ENCODE results near the gene ABHD17A.

The ABHD17A gene

DNA sequence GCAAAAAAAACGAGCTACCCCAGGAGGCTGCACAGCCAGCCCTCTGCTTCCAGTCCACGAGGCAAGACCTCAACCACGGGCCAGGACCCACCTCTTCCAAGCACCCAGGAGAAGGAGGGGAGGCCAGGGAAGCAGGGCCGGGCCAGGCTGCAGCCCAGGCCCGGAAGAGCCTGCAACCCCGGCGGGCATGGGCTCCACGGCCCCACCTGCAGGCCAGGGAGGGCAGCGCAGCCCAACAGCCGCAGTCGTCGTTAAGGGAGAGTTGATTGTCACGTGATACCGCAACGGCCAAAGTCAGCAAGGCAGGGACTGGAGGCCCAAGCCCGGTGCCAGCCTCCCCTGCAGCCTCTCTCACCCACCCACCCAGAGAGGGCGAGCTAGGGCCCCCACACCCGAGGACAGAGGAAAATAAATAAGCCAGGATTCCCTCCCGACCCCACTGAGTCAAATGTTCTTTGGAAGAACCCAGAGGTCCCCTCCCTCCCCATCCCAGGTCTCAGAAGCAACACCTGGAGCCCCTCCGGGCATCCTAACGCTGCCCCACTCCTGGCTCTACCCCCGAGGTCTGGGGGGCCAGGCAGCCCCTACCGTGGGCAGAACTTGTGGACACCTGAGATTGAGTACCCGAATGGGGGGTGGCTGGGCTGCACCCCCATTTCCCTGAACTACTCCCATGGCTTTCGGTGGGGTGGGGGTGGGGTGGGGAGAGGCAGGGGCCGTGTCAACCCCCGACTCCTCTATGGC, 31.8 kb downstream of the ABHD17A start:
- peak; percentile 66 to 79 for DNase-seq (ENCODE audit: low read depth in 2 of 2)

DNA sequence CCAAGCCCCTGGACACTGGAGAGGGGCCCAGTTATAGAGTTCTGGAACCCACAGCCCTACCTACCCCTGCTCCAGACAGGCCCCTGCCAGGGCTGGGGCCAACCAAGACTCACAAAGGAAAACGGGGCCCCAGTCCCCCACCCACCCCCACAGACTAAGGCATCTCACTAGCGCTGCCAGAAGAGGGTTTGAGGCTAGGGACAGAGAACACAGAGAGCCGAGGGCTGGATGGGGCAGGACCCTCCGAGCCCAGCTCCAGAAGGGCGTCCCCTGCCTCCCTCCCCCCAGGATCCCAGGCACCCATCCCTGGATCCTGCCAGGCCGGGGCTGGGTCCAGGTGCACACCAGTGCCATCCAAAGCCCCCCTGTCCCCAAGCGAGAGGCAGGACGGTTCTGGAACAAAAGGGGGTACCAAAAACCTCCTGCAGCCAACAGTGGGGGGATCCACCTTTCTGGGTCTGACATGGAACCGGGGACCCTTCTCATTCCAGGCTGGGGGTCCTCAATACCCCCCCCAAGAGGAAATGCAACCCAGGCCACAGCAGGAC, 32.6 kb downstream of the ABHD17A start:
- no peak for DNase-seq (ENCODE audit: low read depth in 2 of 2)

DNA sequence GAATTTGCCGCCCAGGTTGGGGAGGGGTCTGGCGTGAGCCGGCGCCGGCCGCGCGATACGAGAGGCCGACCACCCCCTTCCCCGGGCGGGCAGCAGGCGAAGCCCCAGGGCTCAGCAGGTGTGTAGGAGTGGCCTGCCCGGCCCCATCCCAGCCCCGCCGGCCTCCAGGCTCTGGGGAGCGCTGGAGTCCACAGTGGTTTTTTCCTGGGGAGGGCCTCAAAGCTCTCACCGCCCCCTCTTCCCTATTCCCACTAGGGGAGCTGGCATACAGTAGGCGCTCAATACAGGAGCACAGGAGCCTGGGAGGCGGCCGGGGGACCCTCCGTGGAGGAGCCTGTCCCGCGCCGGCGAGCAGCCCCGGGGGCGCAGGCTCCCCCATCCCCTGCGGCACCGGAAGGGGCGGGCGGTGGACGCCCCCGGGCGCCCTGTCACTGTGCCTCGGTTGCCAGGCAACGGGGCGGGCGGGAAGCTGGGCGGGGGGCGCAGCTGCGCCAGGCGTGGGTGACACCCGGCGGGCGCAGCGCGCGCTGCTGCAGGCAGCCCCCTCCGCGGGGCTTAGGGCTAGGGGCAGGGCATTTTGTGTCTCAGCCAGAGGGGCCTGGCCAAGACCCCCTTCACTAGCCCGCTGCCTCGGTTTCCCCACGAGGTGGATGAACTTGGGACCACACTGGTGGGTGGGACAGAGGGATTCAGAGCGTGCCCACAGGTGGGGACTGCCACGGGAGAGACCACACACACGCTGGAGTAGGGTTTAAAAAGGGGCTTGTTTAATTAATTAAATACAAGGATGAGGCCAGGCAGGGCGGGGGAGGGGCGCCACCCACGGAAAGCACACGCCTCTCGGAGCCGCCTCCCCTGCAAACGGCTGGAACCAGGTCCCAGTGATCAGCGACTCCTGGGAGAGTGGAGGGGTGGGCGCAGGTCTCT, 33.4 kb downstream of the ABHD17A start:
- peak in 1 of 2 donors; percentile 38 for DNase-seq (ENCODE audit: low read depth in 2 of 2)

DNA sequence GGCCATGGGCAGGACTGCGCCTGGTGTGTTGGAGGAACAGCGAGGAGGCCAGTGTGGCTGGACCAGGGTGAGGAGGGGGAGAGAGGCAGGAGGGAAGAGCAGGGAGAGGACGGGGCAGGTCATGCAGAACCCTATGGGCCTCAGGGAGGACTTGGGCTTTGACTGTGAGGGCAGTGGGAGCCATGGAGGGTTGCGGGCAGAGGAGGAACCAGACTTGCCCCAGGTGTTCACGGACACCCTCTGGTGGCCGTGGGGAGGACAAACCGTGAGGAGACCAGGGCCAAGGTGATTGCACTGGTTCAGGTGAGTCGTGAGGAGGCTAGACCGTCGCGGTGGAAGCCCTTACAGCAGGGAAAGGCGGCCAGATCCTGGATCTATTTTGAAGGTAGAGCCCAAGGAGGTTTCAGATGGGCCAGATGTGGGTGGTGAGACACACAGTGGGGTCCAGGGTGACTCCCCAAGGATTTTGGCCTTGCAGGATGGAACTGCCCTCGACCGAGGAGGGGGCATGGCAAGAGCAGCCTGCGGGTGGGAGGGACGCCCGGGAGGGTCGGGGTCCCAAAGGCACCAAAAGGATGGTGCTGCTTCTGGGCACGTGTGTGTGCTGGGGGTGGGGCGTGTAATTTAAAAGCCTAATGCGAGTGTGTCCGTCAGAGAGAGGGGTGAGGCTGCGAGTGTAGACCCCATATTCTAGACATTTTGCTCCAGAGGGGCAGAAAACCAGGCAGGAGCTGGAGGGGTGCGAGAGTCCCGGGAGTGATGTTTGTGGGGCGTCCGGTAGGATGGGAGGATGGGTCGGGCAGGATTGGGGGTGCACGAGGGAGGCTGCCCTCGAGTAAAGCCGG, 34.3 kb downstream of the ABHD17A start:
- no peak for DNase-seq (ENCODE audit: low read depth in 2 of 2)

DNA sequence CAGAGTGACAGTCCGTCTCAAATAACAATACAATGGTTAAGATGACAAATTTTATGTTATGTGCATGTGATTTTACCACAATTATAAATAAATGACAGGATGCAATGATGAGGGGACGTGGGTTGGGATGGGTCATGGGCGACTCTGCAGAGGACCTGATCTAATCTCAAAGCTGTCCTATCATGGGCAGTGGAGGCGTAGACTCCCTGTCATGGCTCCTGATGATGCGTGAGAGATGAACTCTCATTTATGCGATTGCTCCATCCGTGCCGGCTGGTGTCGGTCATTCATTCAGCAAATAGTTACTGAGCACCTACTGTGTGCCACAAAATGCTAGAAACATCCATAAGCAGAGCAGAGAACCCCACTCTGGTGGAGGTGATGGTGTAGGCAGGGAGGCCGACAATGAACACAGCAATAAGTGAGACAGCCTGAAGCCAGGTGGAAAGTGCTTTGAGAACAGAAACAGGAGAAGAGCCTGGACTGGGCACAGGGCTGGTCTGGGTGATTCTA, 35.4 kb downstream of the ABHD17A start:
- DNase-seq (ENCODE audit: low read depth in 2 of 2), result no peak

DNA sequence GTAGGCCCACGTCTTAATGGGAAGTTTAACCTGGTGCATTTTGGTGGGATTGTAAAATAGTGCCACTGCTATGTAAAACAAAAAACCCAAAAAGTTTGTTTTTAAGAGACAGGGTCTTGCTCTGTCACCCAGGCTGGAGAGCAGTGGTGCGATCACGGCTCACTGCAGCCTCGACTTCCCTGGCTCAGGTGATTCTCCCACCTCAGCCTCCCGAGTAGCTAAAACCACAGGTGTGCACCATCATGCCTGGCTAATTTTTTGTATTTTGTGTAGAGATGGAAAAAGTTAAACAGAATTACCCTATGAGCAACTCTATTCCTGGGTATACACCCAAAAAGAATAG, 36.2 kb downstream of the ABHD17A start:
- DNase-seq (ENCODE audit: low read depth in 2 of 2), result no peak

DNA sequence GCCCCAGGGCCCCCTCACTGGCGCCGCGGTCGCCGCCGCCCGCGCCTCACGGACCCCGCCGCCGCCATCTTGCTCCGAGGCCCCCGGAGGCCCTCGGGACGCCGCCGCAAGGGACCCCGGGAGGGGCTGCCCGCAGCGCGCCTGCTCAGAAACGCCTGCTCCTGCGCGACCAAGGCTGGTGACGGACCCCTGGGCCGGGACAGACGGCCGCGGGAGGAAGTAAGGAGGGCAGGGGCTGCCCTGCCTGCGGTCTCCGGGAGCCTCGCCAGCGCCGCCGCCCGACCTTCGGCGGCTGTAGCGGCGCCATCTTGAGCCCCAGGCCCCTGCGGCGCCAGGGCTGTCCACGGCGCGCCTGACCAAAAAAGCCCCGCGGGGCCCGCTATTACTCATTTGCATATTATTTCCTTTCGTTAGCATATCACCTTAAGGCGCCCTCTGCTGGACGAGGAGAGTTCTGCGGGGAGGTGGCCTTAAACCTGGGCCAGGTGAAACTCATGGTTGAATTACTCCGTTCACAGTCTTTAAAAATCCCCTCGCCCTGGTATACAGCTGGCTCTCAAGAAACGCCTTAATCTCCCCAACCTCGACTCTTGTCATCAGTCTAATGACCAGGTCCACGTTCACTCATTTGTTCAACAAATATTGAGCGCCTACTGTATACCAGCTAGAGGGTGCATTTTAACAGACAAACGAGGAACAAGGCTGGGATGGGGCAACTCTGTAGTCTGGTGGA, 36.7 kb downstream of the ABHD17A start, which contains the start of gene REXO1:
Gene REXO1 (minus strand): TSS at position 85 of the 733 bp plus-strand sequence. CDS start 125 bp downstream, outside the sequence.
- DNase-seq (ENCODE audit: low read depth in 2 of 2), result peak; percentile 98

DNA sequence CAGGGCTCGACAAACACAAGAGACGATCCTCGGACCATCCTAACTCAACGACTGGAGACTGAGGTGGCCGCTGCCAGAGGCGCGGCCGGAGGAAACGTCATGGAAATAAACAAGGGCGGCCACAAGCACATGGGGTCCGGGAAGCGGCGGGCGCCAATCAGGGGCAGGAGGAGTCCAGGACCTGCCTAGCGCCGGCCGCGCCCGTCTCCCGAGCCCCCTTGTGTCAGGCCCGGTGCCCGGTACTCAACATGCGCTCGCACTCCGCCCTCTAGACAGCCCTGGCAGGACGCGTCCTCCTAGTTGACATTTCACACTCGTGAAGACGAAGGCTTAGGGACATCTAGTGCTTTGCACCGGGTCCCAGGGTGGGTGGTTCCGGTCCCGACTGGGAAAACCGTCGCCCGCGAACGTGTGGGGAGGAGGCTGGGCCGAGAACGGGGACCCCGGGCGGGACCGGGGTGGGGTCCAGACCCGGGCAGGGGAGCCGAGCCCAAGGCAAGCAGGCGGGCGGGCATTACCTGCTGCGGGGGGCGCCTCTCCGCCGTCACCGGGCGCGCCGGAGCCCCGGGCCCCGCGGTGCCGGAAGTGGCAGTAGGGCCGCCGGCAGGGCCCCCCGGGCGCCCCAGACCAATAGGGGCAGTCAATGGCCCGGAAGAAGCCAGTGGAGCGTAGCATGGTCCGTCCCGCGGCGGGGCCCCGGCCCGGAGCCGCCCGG, 37.5 kb downstream of the ABHD17A start:
- no peak for DNase-seq (ENCODE audit: low read depth in 2 of 2)

DNA sequence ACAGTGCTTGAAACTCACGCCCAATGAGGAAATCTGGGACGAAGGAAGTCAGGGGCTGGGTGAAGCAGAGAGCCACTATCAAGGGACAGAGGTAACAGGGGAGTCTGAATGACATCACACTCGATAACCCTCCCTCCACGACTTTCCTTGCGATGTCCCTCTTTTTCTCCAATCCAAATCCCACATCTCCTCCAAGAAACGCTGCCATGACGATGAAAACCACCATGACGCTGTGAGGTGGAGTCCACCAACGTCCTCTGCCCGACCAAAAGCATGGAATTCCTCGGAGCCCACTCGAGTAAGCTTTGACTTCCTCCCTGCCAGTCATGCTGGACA, 38.0 kb downstream of the ABHD17A start:
- no peak for DNase-seq (ENCODE audit: low read depth in 2 of 2)

DNA sequence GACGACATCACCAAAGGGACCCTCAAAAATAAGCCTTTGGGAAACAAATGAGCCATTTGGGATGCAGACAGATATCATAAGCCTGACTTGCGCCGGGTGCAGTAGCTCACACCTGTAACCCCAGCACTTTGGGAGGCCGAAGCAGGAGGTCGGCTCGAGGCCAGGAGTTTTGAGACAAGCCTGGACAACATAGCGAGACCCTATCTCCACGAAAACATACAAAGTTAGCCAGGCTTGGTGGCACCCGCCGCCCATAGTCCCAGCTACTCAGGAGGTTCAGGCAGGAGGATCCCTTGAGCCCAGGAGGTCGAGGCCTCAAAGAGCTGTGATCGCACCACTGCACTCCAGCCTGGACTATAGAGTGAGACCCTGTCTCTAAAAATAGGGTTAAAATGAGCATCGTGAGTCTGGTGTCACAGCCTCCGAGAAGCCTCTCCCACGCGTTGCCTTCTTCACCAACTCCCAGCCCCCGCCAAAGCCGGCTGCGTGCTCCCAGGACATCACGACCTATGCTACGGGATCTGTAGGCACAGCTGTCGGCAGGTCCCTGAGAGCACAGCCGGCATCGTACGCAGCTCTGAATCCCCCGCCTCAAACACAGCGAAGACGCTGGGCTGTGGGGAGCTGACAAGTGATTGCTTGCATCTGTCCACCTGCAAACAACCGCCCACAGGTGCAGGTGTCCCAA, 38.6 kb downstream of the ABHD17A start:
- DNase-seq (ENCODE audit: low read depth in 2 of 2), result no peak

DNA sequence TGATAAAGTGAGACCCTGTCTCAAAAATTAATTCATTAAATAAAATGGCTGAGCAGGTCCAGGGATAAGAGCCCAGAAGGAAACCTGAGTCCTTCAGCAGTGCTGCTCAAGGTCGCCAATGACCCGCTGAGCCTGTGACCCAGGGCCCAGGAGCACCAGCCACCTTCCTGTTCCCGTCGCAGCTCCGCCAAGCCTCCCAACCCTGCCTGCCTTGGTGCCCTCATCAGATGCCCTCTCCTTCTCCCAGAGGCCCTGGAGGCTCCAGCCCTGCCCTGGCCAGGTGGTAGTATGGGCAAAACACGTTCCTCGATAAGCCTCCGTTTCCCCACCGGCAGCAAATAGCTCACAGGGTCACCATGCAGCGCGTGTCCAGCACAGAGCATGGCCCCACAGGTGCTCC, 39.7 kb downstream of the ABHD17A start:
- no peak for DNase-seq (ENCODE audit: low read depth in 2 of 2)

DNA sequence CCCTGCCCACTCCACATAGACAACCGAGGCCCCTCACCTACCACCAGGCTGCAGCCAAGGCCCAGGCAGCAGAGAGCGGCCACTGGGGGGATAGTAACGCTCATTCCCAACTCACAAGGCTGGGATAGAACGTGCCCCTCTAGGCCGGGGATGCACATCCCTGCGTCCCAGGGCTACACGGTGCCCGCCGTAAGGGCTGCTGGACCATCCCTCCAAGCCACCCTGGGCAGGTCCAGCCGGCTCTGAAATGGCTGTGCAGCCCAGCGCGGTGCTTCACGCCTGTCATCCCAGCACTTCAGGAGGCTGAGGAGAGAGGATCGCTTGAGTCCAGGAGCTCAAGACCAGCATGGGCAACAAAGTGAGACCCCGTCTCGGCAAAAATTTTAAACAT, 40.2 kb downstream of the ABHD17A start:
- DNase-seq (ENCODE audit: low read depth in 2 of 2), result no peak

DNA sequence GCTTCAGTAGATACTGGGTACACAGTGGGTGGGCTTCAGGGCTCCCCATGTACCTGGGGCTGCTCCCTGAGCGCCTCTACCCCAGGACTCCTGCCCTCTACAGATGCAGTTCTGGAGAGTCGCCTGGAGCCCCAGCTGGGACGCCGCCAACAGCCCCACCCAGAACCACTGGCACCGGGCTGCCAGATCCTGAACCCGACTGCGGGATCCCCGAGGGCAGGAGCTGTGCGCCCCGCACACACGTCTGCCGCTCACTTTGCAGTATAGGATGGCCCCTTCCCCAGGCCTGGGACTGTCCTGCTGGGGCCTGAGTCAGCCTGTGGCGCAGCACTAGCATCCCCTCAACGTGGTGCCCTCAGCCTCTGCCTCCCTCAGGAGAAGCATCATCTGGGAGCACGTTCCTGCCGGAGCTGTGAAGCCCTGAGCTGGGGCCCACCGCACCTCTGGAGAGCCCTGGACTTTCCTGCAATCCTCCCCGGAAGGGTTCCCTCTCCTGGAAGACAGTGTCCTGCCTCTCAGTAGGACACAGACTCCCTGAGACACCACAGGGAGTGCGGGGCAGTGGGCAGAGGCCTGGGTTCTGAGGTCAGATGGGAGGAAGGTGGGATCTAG, 40.7 kb downstream of the ABHD17A start:
- no peak for DNase-seq (ENCODE audit: low read depth in 2 of 2)

DNA sequence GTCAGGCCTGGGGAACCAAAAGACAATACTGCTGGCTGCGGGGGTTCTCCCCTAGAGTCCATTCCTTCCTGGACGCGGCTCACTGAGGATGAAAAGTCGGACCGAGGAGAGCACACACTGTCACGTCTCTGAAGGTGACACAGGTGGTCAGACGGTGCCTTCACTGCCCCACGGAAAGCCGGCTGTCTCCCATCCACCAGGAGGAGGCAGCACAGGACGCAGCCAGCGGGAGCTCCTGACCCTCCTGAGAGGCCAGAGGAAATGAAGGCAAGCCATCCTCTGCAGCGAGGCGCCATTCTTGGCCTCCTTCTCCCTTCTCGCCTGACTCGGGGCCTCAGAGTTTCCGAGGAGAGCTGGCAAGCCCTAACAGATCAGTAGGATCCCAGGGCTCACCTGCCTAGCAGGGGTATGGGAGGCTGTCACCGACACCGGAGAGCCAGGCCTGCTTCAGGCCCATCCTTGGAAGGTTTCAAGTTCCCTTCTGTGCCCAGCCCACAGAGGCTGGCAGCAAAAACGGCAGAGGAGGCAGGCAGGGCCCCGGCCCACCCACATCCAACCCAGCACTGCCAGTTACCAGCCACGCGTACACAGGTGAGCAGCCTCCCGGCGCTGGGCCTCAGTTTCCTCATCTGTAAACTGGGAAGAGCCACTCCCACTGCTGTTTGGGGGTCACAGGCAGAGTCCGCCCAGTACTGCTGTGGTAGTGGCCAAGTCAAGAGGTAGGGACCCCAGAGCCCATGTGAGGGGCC, 41.5 kb downstream of the ABHD17A start:
- no peak for DNase-seq (ENCODE audit: low read depth in 2 of 2)

DNA sequence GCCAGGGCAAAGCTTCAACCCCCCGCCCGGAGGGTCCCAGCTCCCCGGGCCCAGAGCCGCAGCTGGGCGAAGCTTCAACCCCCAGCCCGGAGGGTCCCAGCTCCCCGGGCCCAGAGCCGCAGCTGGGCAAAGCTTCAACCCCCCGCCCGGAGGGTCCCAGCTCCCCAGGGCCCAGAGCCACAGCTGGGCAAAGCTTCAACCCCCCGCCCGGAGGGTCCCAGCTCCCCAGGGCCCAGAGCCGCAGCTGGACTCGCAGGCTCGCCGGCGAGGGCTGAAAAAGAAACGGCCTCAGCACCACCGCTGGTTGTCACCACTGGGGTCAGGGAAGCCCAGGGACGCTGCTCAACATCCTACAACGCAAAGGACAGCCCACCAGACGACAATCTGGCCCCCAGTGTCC, 42.2 kb downstream of the ABHD17A start:
- DNase-seq (ENCODE audit: low read depth in 2 of 2), result no peak

DNA sequence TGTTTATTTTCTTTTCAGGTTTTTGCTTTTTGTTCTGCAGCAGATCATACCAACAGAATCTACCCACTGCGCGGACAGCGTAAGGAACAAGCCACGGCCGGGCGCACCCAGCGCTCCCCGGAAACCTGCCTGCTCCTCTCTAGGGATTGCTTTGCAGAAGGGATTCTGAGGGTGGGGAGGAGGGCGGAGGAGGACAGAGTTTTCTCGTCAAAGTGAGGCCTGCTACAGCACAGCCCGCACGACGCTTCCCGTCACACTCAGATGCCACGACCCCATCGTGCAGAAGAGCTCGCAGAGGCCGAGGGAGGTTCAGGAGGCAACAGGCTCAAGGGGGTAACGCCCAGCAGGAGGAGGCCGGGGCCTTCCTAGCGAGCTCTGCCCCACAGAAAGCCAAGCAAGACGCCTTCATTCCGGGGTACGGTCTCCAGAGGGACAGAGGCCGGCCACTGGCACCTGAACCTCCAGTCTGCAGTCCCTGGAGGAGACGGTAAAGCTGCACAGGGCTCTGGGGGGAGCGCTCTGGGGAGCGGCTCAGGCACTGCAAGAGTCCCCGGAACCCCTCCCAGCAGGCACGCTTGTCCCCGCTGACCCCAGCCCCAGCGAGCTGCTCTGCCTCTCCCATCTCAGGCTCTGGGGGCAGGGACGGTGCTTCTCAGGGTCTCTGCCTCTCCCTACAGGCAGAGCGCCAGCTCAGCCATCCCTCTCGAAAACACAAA, 43.9 kb downstream of the ABHD17A start:
- no peak for DNase-seq (ENCODE audit: low read depth in 2 of 2)

DNA sequence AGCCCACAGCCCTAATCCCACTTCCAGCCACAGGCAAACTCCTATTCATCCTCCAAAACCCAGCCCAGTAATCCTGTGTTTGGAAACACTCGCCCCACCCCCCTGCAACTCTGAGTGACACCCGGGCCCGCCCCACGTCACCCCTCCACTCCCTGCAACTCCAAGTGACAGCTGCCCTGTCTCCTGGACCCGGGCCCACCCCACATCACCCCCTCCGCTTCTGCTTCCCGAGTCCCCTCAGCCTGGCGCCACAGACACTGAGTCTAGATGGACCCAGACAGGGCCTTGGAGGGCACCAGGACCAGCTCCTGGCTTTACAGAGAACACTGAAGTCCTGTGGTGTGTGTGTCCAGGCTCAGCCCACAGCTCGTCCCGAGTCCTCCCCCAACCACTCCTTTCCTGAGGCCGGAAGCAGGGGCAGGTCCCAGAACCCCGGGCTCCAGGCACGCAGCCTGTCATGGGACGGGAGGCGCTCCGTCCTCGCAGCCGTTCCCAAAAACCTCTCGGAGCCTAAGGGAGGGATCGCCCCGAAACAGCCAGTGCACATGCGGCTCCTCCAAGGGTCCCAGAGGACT, 44.7 kb downstream of the ABHD17A start:
- no peak for DNase-seq (ENCODE audit: low read depth in 2 of 2)
